Ovary (tissue), 3 donors: ENCODE results near the gene CEP104.

ENCODE experiments used
- EP300 ChIP-seq: sonication (generic); formaldehyde crosslinking; IDR thresholded peaks from one replicate; pipeline ENCODE4 v1.6.1; 2017; ENCODE audit warnings: antibody characterized with exemption
- POLR2A ChIP-seq: fragments of 450-650 bp; IDR thresholded peaks from one replicate; pipeline ENCODE4 v1.6.1; 2017; ENCODE audit warnings: antibody characterized with exemption, mild to moderate bottlenecking, moderate library complexity
- TF ChIP-seq, protein P1 (sequence below), 3 donors: fragments of 450-650 bp in 2 of 3; fragments of 200-600 bp in 1 of 3; IDR thresholded peaks; one replicate each; pipeline versions ENCODE4 v1.5.1 to v1.8.0; 2016 to 2022; ENCODE audit warnings: antibody characterized with exemption in 3 of 3, mild to moderate bottlenecking in 1 of 3
- donor health status: DM: no; HTN: no; CAD: no.

DNA sequence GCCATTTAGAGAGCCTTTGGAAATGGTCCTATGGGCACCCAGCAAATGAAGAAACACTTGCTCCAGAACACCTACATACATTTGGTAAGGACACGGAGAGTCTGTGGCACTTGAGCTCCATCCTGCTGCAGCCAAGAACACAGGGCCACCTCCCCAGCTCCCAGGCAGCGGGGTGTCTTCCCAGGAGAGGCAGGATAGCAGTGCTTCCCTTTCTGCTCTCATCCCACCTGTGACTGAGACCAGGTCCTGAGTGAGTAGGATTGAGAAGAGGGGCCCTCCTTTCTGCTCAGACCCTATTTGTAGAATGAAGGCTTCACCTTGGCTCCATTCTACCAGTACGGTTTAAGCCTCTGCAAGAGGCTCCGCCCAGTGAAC is 38.9 kb upstream of the CEP104 start:
- no peak for TF ChIP-seq POLR2A
- TF ChIP-seq, protein P1, sequence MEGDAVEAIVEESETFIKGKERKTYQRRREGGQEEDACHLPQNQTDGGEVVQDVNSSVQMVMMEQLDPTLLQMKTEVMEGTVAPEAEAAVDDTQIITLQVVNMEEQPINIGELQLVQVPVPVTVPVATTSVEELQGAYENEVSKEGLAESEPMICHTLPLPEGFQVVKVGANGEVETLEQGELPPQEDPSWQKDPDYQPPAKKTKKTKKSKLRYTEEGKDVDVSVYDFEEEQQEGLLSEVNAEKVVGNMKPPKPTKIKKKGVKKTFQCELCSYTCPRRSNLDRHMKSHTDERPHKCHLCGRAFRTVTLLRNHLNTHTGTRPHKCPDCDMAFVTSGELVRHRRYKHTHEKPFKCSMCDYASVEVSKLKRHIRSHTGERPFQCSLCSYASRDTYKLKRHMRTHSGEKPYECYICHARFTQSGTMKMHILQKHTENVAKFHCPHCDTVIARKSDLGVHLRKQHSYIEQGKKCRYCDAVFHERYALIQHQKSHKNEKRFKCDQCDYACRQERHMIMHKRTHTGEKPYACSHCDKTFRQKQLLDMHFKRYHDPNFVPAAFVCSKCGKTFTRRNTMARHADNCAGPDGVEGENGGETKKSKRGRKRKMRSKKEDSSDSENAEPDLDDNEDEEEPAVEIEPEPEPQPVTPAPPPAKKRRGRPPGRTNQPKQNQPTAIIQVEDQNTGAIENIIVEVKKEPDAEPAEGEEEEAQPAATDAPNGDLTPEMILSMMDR (IDR thresholded peaks at IDR 0.05): no peak
- no peak for TF ChIP-seq EP300
